OCI-LY3 (cell line): Measurements from ENCODE around the gene TUNAR.

ENCODE experiments used
- CTCF ChIP-seq: fragments of 200-600, 300-600 bp; sonication (generic); IDR thresholded peaks from 2 replicates; pipeline ENCODE4 v1.5.1; 2014; ENCODE audit warnings: antibody characterized with exemption, low read length, low read depth
- EZH2phosphoT487 ChIP-seq: fragments of 200-600 bp; shearing (Covaris generic); IDR thresholded peaks from 2 replicates; pipeline ENCODE4 v1.6.1; 2018; ENCODE audit warnings: antibody characterized with exemption, mixed run types, low read depth

- no peak for TF ChIP-seq CTCF
- no peak for TF ChIP-seq EZH2phosphoT487
These were observed 20.0 kb downstream of the TUNAR start for GRCh38 chr14:95896498-95897135.
